ENCODE data around the gene GPR161. TPM values are rescaled to one million over a fixed set of nuclear protein-coding genes. Genes with fewer than 3 reads are reported as not detected.
"Not testable (repeated sequence)": the region's sequence is repeated elsewhere in the genome, so short reads cannot be mapped to it uniquely, and the experiment has no call there.

Gene GPR161
- total RNA-seq (9.8 TPM), polyA plus RNA-seq (ENCODE audit: insufficient read depth in 1 of 8, insufficient read length in 8 of 8, low replicate concordance in 1 of 8) (10 to 100 TPM; 10.5 to 20.8 (median 15.6) TPM)
- long read RNA-seq, donor 1, partial matches to known transcripts, result 0 of 1 reads
- long read RNA-seq, donor 1, other reads (novel, unspliced or antisense), result 0 of 1 reads
- long read RNA-seq, donor 2, result 0 reads
- long read RNA-seq, donor 3, result 0 reads
- long read RNA-seq, donor 4, result 0 reads
- long read RNA-seq, donor 5, partial matches to known transcripts, result 25 of 92 reads
- long read RNA-seq, donor 5, other reads (novel, unspliced or antisense), result 67 of 92 reads
- long read RNA-seq, donor 6, partial matches to known transcripts, result 0 of 1 reads
- long read RNA-seq, donor 6, other reads (novel, unspliced or antisense), result 0 of 1 reads
- long read RNA-seq, donor 7, result 0 reads
- long read RNA-seq, donor 8, partial matches to known transcripts, result 5 of 24 reads
- long read RNA-seq, donor 8, other reads (novel, unspliced or antisense), result 19 of 24 reads
- long read RNA-seq, donor 9, result 0 reads
- long read RNA-seq, donor 10, partial matches to known transcripts, result 0 of 1 reads
- long read RNA-seq, donor 10, other reads (novel, unspliced or antisense), result 0 of 1 reads
- long read RNA-seq, donor 11, result 0 reads

- peak within 1 kb of the TSS; percentile 89 for H3K27ac ChIP-seq (ENCODE audit: low read length)
- H3K36me3 ChIP-seq (ENCODE audit: control insufficient read depth, insufficient read depth, low read length), result no peaks in the 10 kb centered on the region
- H3K4me3 ChIP-seq (ENCODE audit: low read length), result peak within 1 kb of the TSS; percentile 83
- H3K9me3 ChIP-seq (replicated peaks; ENCODE audit: control insufficient read depth, low read depth, low read length), result no peaks in the 10 kb centered on the region
- peak; percentile 83 for DNase-seq
- peaks cover 6% of the 10 kb centered on the region for H3K27me3 ChIP-seq (ENCODE audit: control insufficient read depth, insufficient read depth, low read length)
- WGBS (ENCODE audit: insufficient coverage), result 0% methylated on average over 62 of the region's 86 CpGs
- peaks cover 15% of the 10 kb centered on the region for H3K4me1 ChIP-seq (ENCODE audit: control insufficient read depth, insufficient read depth, low read length)
These were observed at the start of gene GPR161 for GRCh38 chr1:168136709-168137514. Gene GPR161 (minus strand): TSS chr1:168136930. CDS start chr1:168104850, 32,080 bp downstream.

- 90% methylated on average over 2 of the region's 15 CpGs for WGBS (ENCODE audit: insufficient coverage)
- not testable (repeated sequence) for H3K27ac ChIP-seq (ENCODE audit: low read length); H3K36me3 ChIP-seq (ENCODE audit: control insufficient read depth, insufficient read depth, low read length)
These were observed 44.5 kb upstream of the GPR161 start for GRCh38 chr1:168181063-168181720.

DNA sequence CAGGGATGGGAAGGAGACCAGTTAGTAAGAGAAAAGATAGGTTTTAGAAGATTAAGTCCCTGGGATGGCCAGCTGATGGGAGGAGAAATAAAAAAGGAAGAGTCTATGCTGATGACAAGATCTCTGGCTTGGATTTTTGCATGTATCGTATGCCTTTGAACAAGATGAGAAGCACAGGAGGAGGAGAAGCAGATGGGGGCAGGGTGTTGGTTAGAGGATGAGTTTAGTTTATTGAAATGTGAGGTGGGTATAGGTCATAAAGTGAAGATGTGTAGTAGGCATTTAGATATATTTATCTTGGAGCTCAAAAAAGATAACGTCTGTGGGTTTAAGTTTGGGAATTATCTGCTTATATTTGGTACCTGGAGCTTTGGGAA is 43.4 kb upstream of the GPR161 start:
- Histone ChIP-seq H3K27me3 (ENCODE audit: control insufficient read depth, insufficient read depth, low read length) (no peaks in the 10 kb centered on the region), H3K9me3 (replicated peaks; ENCODE audit: control insufficient read depth, low read depth, low read length) (peaks cover 5% of the 10 kb centered on the region), H3K36me3 (ENCODE audit: control insufficient read depth, insufficient read depth, low read length) (no peaks in the 10 kb centered on the region), H3K4me3 (ENCODE audit: low read length) (peak overlapping the region; percentile 96), H3K27ac (ENCODE audit: low read length) (peak overlapping the region; percentile 98), H3K4me1 (ENCODE audit: control insufficient read depth, insufficient read depth, low read length) (peaks cover 8% of the 10 kb centered on the region)
- WGBS (ENCODE audit: insufficient coverage), result 59% methylated on average over 2 of the region's 2 CpGs
- peak; percentile 24 for DNase-seq

More at GRCh38 chr1:168181063-168181720, 44.5 kb upstream of the GPR161 start:
- not testable (repeated sequence) for H3K4me3 ChIP-seq (ENCODE audit: low read length); H3K27me3 ChIP-seq (ENCODE audit: control insufficient read depth, insufficient read depth, low read length); DNase-seq; H3K9me3 ChIP-seq (replicated peaks; ENCODE audit: control insufficient read depth, low read depth, low read length); H3K4me1 ChIP-seq (ENCODE audit: control insufficient read depth, insufficient read depth, low read length)

DNA sequence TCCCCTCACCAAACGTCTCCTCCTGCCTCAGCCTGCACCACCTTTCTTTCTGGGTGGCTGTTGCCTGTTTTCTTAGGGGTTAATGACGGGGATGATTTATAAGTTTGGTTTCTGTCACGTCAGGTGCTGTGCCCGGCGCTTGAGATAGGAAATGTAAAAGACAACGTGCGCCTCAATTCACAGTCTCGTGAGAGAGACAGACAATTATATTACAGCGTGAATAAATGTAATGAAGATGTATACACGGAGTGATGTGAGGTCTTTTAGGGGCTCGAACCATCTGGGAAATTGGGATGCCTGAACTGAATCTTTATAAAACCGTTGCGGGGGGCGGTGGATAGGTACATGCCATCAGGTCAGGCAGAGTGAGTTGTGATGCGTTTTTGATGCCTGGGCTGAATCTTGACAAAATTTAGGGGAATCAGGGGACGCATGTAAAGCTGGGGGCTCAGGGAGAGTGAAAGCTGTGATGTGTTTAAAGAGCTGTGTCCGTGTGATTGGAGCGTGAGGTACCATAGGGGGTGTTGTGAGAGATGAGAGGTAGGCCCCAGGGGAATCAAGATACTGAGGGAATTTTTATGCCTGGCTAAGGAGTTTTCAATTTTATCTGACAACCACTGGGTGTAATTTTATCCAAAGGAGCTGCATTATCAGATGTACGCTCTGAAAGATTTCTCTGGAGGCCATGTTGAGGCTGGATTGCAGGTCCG is 42.9 kb upstream of the GPR161 start:
- 3% methylated on average over 18 of the region's 20 CpGs for WGBS (ENCODE audit: insufficient coverage)
- no peaks in the 10 kb centered on the region for H3K36me3 ChIP-seq (ENCODE audit: control insufficient read depth, insufficient read depth, low read length)
- H3K4me3 ChIP-seq (ENCODE audit: low read length), result peak overlapping the region; percentile 96
- H3K9me3 ChIP-seq (replicated peaks; ENCODE audit: control insufficient read depth, low read depth, low read length), result peaks cover 5% of the 10 kb centered on the region
- peak overlapping the region; percentile 98 for H3K27ac ChIP-seq (ENCODE audit: low read length)
- H3K4me1 ChIP-seq (ENCODE audit: control insufficient read depth, insufficient read depth, low read length), result peaks cover 8% of the 10 kb centered on the region
- peaks cover 3% of the 10 kb centered on the region for H3K27me3 ChIP-seq (ENCODE audit: control insufficient read depth, insufficient read depth, low read length)
- no peak for DNase-seq

GRCh38 chr1:168178638-168179437 is 42.1 kb upstream of the GPR161 start, which contains the start of gene TIPRL:
Gene TIPRL (plus strand): TSS chr1:168178962. CDS start chr1:168179078, 116 bp downstream.
- WGBS (ENCODE audit: insufficient coverage), result 0% methylated on average over 36 of the region's 56 CpGs
- Histone ChIP-seq H3K36me3 (ENCODE audit: control insufficient read depth, insufficient read depth, low read length) (no peaks in the 10 kb centered on the region), H3K4me1 (ENCODE audit: control insufficient read depth, insufficient read depth, low read length) (peaks cover 8% of the 10 kb centered on the region), H3K4me3 (ENCODE audit: low read length) (peak within 1 kb of the TSS; percentile 96), H3K9me3 (replicated peaks; ENCODE audit: control insufficient read depth, low read depth, low read length) (peaks cover 5% of the 10 kb centered on the region), H3K27me3 (ENCODE audit: control insufficient read depth, insufficient read depth, low read length) (peaks cover 4% of the 10 kb centered on the region), H3K27ac (ENCODE audit: low read length) (peak within 1 kb of the TSS; percentile 98)
- DNase-seq, result peak; percentile 100

DNA sequence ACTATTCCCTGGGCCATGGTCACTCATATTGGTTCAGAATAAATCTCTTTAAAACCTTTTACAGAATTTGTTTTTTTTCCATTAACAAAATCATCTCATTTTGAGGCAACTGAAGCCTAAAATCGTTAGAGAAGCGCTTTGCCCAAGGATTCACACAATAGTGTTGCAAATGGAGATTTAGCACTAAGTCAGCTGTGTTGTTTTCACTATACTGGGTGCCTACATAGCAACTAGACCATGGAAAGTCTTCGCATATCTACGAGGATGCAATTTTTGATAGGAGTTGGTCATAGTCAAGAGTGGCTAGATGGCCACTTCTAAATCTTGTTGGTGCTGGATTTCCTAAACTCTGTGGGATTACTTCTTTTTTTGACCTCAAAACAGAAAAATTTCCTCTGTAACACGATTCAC is 41.5 kb upstream of the GPR161 start:
- Histone ChIP-seq H3K36me3 (ENCODE audit: control insufficient read depth, insufficient read depth, low read length) (no peaks in the 10 kb centered on the region), H3K27me3 (ENCODE audit: control insufficient read depth, insufficient read depth, low read length) (peaks cover 4% of the 10 kb centered on the region), H3K4me3 (ENCODE audit: low read length) (peak overlapping the region; percentile 96), H3K4me1 (ENCODE audit: control insufficient read depth, insufficient read depth, low read length) (peaks cover 8% of the 10 kb centered on the region), H3K9me3 (replicated peaks; ENCODE audit: control insufficient read depth, low read depth, low read length) (peaks cover 5% of the 10 kb centered on the region), H3K27ac (ENCODE audit: low read length) (peak overlapping the region; percentile 98)
- WGBS (ENCODE audit: insufficient coverage), result no CpG with 5 or more reads among the region's 5 CpGs
- DNase-seq, result no peak

DNA sequence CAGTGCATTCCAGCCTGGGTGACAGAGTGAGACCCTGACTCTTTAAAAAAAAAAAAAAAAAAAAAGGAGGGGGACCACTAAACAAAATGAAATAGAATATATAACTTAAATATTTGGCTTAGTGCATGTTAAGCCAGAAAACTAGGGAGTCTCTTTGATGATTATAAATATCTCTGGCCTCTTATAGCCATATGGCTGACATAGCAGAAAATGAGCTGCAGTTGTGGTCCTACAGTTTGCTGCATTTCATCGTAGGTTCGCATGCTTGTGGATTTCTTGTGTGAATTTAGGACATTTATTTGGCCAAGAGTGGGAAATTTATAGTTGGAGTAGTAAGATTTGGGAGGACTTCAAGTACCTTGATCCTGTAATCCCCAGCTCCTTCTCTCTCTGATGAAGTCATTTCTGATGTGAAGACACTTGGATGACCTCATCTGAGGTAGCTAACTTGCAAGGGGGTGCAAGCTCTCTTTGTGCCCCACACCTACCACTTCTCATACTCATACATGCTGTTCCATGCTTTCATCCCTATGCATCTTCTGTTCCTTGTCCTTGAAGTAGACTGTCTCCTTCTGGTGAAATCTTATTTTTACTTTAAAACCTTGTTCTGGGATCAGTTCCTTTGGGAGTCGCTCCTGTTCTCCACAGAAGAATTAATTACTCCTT is 35.7 kb upstream of the GPR161 start:
- WGBS (ENCODE audit: insufficient coverage), result no CpG with 5 or more reads among the region's 3 CpGs
- no peaks in the 10 kb centered on the region for H3K4me1 ChIP-seq (ENCODE audit: control insufficient read depth, insufficient read depth, low read length)
- H3K27me3 ChIP-seq (ENCODE audit: control insufficient read depth, insufficient read depth, low read length), result peaks cover 4% of the 10 kb centered on the region
- no peak overlapping the region for H3K27ac ChIP-seq (ENCODE audit: low read length)
- H3K9me3 ChIP-seq (replicated peaks; ENCODE audit: control insufficient read depth, low read depth, low read length), result no peaks in the 10 kb centered on the region
- H3K36me3 ChIP-seq (ENCODE audit: control insufficient read depth, insufficient read depth, low read length), result no peaks in the 10 kb centered on the region
- no peak for DNase-seq
- H3K4me3 ChIP-seq (ENCODE audit: low read length), result no peak overlapping the region

DNA sequence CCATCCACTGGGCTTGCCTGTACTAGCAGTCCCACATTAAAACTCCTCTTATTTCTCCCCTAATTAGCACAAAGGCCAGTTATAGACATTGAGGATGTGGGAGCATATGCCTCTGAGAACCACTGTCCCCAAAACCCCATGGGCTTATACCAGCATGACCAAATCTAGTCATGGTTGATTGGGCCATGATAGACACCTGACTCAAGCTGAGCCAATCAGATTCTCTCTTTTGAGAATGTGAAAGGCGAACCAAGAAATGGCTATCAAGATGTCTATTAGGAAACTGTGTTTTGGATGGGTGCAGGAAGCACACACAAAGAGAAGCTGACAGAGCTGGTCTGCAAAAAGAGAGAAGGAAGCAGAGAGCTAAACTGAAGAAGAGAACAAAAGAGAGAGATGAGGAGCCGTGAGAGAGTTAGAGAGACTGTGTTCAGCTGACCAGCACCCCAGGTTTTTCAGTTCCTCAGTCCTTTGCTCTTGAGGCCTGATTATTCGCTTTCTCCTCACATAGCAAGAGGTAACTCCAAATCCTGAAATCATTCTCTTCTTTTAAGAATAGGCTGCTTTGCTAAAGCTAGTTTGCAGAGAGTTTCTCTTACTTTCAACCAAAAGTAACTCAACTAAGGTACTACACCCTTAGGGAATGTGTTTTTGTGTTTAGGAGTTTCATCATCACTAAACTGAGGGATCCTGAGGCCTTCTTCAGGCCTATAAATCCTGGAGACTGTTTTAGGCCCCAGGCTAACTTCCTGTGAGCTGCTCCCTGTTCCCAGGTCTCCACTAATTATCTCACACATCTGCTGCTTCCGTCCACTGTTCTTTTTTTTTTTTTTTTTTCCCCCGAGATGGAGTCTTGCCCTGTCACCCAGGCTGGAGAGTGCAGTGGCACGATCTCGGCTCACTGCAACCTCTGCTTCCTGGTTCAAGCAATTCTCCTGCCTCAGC is 34.1 kb upstream of the GPR161 start:
- Histone ChIP-seq H3K4me1 (ENCODE audit: control insufficient read depth, insufficient read depth, low read length) (no peaks in the 10 kb centered on the region), H3K27me3 (ENCODE audit: control insufficient read depth, insufficient read depth, low read length) (peaks cover 4% of the 10 kb centered on the region), H3K36me3 (ENCODE audit: control insufficient read depth, insufficient read depth, low read length) (no peaks in the 10 kb centered on the region), H3K4me3 (ENCODE audit: low read length) (no peak overlapping the region), H3K9me3 (replicated peaks; ENCODE audit: control insufficient read depth, low read depth, low read length) (no peaks in the 10 kb centered on the region), H3K27ac (ENCODE audit: low read length) (no peak overlapping the region)
- no peak for DNase-seq
- WGBS (ENCODE audit: insufficient coverage), result 61% methylated on average over 2 of the region's 7 CpGs

Data from muscle of leg (tissue), 16 donors.